Neural crest cell (in vitro differentiated cells): Measurements from ENCODE around the gene RELN. TPM values are rescaled to one million over a fixed set of nuclear protein-coding genes. Genes with fewer than 3 reads are reported as not detected.
"Not testable (repeated sequence)": the region's sequence is repeated elsewhere in the genome, so short reads cannot be mapped to it uniquely, and the experiment has no call there.

Experiments used
- DNase-seq: peaks from one replicate; pipeline ENCODE4 v3.0.0; 2021; ENCODE audit warnings: low read depth, mixed read lengths, low spot score
- H3K27ac Mint-ChIP-seq: one replicate; pipeline ENCODE4 v1.8.0; 2021; ENCODE audit warnings: mild to moderate bottlenecking, mixed read lengths; ENCODE audit not compliant: unreplicated experiment
- H3K27me3 Mint-ChIP-seq: 2 replicates; pipeline ENCODE4 v1.8.0; 2021; ENCODE audit warnings: low read depth, mild to moderate bottlenecking, mixed read lengths
- H3K36me3 Mint-ChIP-seq: 2 replicates; pipeline ENCODE4 v1.8.0; 2021; ENCODE audit warnings: low read depth, mild to moderate bottlenecking, mixed read lengths
- H3K4me1 Mint-ChIP-seq: 2 replicates; pipeline ENCODE4 v1.8.0; 2021; ENCODE audit warnings: mixed read lengths
- H3K4me3 Mint-ChIP-seq: one replicate; pipeline ENCODE4 v1.8.0; 2021; ENCODE audit warnings: mild to moderate bottlenecking, mixed read lengths
- H3K9me3 Mint-ChIP-seq: 2 replicates; pipeline ENCODE4 v1.8.0; 2021; ENCODE audit warnings: mixed read lengths
- total RNA-seq: library from RNA; stranded (reverse); gene quantifications from 2 replicates; pipeline ENCODE4 v1.2.1, GENCODE V29; 2021
- TF ChIP-seq, protein P1 (sequence below): fragments of 200-600 bp; sonication (generic); conservative IDR thresholded peaks from 2 replicates; pipeline ENCODE4 v1.5.0; 2021; ENCODE audit warnings: antibody characterized with exemption, mild to moderate bottlenecking

RELN gene
- total RNA-seq, 1 donor from 2014 or later, result 0.02 TPM

DNA sequence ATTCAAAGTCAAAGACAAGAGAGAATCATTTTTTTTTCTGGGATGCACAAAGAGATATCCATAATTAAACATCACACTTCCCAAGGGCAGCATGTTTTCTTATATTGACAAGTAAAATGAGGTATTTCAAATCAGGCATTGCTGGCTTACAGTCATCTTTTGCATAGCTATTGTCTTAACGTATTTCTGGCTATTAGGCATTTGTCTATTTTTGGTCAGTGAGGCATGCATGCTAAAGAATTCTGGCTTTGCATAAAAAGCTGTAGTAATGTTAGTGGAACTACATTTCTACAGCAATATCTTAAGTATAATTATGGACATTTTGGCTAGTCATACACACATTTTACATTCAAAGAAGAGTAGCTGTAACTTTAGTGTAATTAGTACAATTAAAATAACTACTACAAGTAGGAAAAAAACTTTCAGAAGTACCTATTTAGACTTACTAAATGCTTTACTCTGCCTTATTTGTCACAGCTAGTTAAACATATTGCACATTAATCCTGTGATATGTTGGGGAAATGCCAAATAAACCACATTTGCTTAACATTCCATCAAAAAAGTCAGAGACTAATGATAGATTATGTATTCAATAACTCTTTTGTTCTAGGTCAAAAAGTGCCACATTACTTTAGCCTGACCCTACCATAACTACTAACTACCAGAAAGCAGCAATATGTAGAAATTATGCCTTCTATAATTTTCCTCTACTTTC, 76.4 kb downstream of the RELN start:
- peaks cover 54% of the 10 kb centered on the region for H3K27me3 Mint-ChIP-seq
- H3K4me3 Mint-ChIP-seq, result no peak overlapping the region
- no peaks in the 10 kb centered on the region for H3K36me3 Mint-ChIP-seq
- H3K9me3 Mint-ChIP-seq, result no peaks in the 10 kb centered on the region
- no peak overlapping the region for H3K27ac Mint-ChIP-seq
- no peaks in the 10 kb centered on the region for H3K4me1 Mint-ChIP-seq
- no peak for DNase-seq
- TF ChIP-seq, protein P1, sequence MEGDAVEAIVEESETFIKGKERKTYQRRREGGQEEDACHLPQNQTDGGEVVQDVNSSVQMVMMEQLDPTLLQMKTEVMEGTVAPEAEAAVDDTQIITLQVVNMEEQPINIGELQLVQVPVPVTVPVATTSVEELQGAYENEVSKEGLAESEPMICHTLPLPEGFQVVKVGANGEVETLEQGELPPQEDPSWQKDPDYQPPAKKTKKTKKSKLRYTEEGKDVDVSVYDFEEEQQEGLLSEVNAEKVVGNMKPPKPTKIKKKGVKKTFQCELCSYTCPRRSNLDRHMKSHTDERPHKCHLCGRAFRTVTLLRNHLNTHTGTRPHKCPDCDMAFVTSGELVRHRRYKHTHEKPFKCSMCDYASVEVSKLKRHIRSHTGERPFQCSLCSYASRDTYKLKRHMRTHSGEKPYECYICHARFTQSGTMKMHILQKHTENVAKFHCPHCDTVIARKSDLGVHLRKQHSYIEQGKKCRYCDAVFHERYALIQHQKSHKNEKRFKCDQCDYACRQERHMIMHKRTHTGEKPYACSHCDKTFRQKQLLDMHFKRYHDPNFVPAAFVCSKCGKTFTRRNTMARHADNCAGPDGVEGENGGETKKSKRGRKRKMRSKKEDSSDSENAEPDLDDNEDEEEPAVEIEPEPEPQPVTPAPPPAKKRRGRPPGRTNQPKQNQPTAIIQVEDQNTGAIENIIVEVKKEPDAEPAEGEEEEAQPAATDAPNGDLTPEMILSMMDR, result no peak

DNA sequence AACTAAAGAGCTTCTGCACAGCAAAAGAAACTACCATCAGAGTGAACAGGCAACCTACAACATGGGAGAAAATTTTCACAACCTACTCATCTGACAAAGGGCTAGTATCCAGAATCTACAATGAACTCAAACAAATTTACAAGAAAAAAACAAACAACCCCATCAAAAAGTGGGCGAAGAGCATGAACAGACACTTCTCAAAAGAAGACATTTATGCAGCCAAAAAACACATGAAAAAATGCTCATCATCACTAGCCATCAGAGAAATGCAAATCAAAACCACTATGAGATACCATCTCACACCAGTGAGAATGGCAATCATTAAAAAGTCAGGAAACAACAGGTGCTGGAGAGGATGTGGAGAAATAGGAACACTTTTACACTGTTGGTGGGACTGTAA, 78.4 kb downstream of the RELN start:
- not testable (repeated sequence) for DNase-seq, H3K4me1 Mint-ChIP-seq, H3K36me3 Mint-ChIP-seq, H3K27ac Mint-ChIP-seq, H3K9me3 Mint-ChIP-seq, H3K4me3 Mint-ChIP-seq
- H3K27me3 Mint-ChIP-seq, result peaks cover 45% of the 10 kb centered on the region

DNA sequence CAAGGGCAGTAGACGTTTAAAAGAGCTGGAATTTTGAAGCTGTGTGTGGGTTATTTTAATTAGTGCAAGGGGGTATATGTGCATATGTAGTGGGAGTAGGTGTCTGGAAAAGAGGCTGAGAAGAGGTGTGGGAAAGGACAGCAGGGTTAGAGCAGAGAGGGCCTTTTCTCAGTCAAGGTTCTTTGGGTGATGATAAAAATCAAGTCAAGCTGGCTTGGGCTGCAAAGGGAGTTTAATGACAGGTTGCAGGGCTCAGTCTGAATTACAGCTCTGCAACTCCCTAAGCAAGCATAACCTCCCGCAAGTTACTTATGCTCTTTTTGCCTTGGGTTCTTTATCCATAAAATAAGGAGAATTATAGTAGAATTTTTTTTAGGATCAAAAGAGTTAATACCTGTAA, 83.5 kb downstream of the RELN start:
- Mint-ChIP-seq H3K9me3 (no peaks in the 10 kb centered on the region), H3K4me3 (no peak overlapping the region), H3K27me3 (peaks cover 55% of the 10 kb centered on the region), H3K36me3 (no peaks in the 10 kb centered on the region), H3K4me1 (no peaks in the 10 kb centered on the region), H3K27ac (no peak overlapping the region)
- TF ChIP-seq, protein P1, result no peak
- DNase-seq, result no peak

DNA sequence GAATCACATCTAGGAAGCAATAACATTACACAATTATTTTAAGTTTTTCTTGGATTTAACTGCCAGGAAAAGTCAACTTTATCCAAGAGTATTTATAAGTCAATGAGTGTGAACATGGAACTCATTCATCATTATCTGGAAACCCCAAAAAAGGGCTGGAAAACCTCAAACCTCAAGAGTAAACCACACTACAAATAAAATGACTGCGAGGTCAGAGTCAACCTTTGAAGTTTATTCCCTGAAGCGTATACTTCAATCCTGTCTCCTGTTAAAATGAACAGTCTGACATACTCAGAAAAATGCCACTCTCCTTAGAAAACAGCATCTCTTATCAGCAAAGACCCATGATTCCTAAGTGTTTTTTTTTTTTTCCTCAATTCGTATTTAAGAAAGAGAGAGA, 86.5 kb downstream of the RELN start:
- Mint-ChIP-seq H3K27me3 (peaks cover 73% of the 10 kb centered on the region), H3K4me3 (no peak overlapping the region), H3K36me3 (no peaks in the 10 kb centered on the region), H3K9me3 (no peaks in the 10 kb centered on the region), H3K4me1 (no peaks in the 10 kb centered on the region), H3K27ac (no peak overlapping the region)
- DNase-seq, result no peak
- TF ChIP-seq, protein P1, result no peak

DNA sequence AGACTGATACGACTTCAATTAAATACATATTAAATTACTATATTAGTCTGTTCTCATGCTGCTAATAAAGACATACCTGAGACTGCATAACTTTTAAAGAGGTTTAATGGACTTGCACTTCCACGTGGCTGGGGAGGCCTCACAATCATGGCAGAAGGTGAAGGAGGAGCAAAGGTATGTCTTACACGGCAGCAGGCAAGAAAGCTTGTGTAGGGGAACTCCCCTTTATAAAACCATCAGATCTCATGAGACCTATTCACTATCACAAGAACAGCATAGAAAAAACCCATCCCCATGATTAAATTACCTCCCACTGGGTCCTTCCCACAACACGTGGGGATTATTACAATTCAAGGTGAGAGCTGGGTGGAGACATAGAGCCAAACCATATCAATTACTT, 92.6 kb downstream of the RELN start:
- not testable (repeated sequence) for H3K4me3 Mint-ChIP-seq, H3K9me3 Mint-ChIP-seq, H3K4me1 Mint-ChIP-seq, DNase-seq, H3K27ac Mint-ChIP-seq, H3K36me3 Mint-ChIP-seq
- H3K27me3 Mint-ChIP-seq, result peaks cover 72% of the 10 kb centered on the region

DNA sequence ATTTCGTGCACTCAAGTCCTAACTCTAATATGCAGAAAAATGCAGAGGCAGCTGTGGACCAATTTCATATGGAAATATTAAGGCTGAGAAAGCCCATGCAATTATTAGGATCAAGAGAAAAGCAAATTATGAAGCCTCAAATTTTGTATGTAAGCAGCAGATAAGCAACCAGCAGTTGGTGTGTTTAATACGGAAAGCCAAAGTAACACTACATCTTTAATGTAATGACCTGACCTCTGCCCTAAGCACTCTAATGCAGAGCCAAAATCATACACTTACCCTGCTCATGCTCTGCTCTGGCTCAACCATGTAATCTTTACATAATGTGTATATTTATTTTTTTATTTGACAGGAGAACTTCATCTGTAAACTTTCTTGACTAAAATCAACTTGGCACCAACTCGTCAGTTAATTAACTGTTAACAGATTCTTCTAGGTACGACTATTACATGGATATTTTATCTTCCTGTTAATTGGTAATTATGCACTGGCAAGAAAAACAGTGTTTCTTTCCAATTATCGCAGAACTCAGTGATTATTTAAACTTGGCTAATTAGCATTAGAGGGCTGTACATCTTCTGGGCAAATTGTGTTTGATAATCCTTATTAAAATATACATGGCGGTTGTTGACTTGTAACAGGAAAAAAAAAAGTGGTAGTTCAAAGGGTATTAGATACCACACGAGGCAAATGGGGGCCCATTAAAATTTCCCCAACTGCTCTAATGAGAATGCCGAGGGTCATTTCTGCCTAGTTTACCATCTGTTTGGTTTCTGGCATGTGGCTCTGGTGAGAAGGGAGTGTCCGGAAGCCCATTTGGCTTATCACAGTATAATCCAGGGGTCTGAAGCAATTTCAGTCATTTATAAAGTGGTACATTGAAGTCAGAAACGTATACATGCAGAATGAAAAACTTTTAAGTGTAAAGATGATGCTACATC, 94.5 kb downstream of the RELN start:
- Mint-ChIP-seq H3K4me1 (no peaks in the 10 kb centered on the region), H3K9me3 (no peaks in the 10 kb centered on the region), H3K27me3 (peaks cover 58% of the 10 kb centered on the region), H3K27ac (no peak overlapping the region), H3K4me3 (no peak overlapping the region), H3K36me3 (no peaks in the 10 kb centered on the region)
- DNase-seq, result no peak
- TF ChIP-seq, protein P1, result no peak
